Activated CD4-positive, alpha-beta memory T cell treated with anti-CD3 and anti-CD28 coated beads, Interleukin-2, amount 10 ng/mL, durations not matched to agents 7 days and 5 days (primary cell): Measurements from ENCODE around the gene TCEA2. TPM values are rescaled to one million over a fixed set of nuclear protein-coding genes. Genes with fewer than 3 reads are reported as not detected.
A peak's percentile ranks its signal among the peaks of the same experiment; 100 is the strongest.

Source experiments
- CTCF ChIA-PET: fragments of 350-600 bp; sonication (Branson Sonifier 250); formaldehyde crosslinking; loops from one replicate; lab custom pipeline; 2021; ENCODE audit warnings: antibody characterized with exemption, inconsistent platforms; lab: Charles Lee
- POLR2A ChIA-PET: fragments of 350-600 bp; sonication (Branson Sonifier 250); formaldehyde crosslinking; loops from one replicate; lab custom pipeline; 2021; ENCODE audit warnings: antibody characterized with exemption; lab: Charles Lee
- DNase-seq: peaks from one replicate; pipeline ENCODE4 v3.0.0-alpha.2; 2020
- H3K27ac Mint-ChIP-seq: one replicate; pipeline ENCODE4 v1.8.0; 2021; ENCODE audit warnings: mild to moderate bottlenecking, mixed read lengths
- H3K27me3 Mint-ChIP-seq: one replicate; pipeline ENCODE4 v1.8.0; 2021; ENCODE audit warnings: mixed read lengths
- H3K36me3 Mint-ChIP-seq: one replicate; pipeline ENCODE4 v1.8.0; 2021; ENCODE audit warnings: low read depth, mixed read lengths
- H3K4me1 Mint-ChIP-seq: one replicate; pipeline ENCODE4 v1.8.0; 2021; ENCODE audit warnings: mixed read lengths
- H3K4me3 Mint-ChIP-seq: one replicate; pipeline ENCODE4 v1.8.0; 2021; ENCODE audit warnings: mild to moderate bottlenecking, mixed read lengths
- H3K9me3 Mint-ChIP-seq: one replicate; pipeline ENCODE4 v1.8.0; 2021; ENCODE audit warnings: mixed read lengths
- total RNA-seq, 2 experiments: library from RNA; stranded (reverse); gene quantifications; one replicate each; pipeline ENCODE4 v1.2.3, GENCODE V29; 2021

Gene TCEA2
- total RNA-seq, 2 experiments from 2014 or later = 66.3 to 74.1 TPM

DNA sequence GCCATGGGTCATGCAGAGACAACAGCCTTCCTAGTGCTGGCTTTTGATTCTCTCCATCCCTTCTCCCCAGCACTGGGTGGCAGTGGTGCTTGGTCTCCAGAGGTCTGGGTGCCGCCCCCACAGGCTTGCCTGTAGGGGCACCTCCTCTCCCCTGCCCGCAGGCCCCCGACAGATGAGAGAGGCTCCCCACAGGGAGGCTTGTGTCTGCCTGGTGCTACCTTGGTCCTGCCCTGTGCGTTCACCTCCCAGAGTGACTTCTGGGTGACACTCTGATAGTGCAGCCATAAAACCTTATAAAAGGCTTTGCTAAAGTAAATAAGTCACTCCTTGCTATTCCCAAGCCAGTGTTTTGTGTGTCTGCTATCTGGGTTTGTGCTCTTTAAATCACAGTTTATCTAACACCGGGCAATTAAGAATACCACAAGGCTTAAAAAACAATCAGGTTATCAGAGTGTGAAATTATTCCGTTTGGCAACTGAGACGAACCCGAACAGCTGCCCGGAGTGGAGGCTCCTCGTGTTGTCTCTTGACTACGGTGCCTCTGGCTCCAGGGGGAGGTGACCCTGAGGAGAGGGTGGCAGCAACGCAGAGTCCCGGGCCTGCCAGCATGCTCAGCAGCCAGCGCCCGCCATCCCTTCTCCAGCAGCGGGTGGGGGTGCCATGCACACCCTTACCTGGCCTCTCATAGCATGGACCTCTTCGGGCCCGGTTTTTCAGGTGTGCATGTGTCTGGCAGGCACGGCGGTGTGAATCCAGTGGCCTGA lies 32.4 kb upstream of the TCEA2 start:
- Mint-ChIP-seq H3K27me3 (no peaks in the 10 kb centered on the region), H3K9me3 (no peaks in the 10 kb centered on the region), H3K36me3 (peaks cover 62% of the 10 kb centered on the region), H3K4me1 (peaks cover 22% of the 10 kb centered on the region), H3K4me3 (no peak overlapping the region), H3K27ac (no peak overlapping the region)
- ChIA-PET POLR2A (no interaction called here), CTCF (interaction anchor here (0.7 kb wide), 1 partner anchor 50 kb away, joined by 3 read pairs; no protein-coding TSS in a partner anchor)
- no peak for DNase-seq

DNA sequence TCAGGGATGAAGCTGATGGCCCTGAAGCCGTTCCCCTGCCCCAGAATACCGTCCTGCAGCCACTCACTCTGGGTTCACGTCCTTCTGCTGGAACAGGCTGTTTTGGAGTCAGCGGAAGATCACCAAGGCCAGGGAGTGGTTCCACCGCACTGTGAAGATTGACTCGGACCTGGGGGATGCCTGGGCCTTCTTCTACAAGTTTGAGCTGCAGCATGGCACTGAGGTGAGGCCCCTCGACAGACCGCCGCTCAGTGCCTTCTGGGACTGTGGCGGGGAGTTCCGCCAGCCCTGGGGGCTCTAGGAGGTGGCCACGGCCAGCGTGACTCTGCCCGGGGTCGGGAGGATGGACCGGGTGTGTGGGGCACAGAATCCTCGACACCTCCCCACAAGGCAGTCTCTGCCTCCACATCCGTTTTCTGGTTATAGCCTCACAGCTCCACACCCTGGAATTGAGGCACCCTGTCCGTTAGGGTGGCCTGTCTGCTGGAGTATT lies 31.1 kb upstream of the TCEA2 start:
- H3K27ac Mint-ChIP-seq = no peak overlapping the region
- POLR2A ChIA-PET = no interaction called here
- H3K27me3 Mint-ChIP-seq = no peaks in the 10 kb centered on the region
- peaks cover 55% of the 10 kb centered on the region for H3K36me3 Mint-ChIP-seq
- H3K4me1 Mint-ChIP-seq = peaks cover 34% of the 10 kb centered on the region
- no peak for DNase-seq
- CTCF ChIA-PET = interaction anchor here (0.7 kb wide), 1 partner anchor 52 kb away, joined by 3 read pairs; no protein-coding TSS in a partner anchor
- no peaks in the 10 kb centered on the region for H3K9me3 Mint-ChIP-seq
- H3K4me3 Mint-ChIP-seq = no peak overlapping the region

DNA sequence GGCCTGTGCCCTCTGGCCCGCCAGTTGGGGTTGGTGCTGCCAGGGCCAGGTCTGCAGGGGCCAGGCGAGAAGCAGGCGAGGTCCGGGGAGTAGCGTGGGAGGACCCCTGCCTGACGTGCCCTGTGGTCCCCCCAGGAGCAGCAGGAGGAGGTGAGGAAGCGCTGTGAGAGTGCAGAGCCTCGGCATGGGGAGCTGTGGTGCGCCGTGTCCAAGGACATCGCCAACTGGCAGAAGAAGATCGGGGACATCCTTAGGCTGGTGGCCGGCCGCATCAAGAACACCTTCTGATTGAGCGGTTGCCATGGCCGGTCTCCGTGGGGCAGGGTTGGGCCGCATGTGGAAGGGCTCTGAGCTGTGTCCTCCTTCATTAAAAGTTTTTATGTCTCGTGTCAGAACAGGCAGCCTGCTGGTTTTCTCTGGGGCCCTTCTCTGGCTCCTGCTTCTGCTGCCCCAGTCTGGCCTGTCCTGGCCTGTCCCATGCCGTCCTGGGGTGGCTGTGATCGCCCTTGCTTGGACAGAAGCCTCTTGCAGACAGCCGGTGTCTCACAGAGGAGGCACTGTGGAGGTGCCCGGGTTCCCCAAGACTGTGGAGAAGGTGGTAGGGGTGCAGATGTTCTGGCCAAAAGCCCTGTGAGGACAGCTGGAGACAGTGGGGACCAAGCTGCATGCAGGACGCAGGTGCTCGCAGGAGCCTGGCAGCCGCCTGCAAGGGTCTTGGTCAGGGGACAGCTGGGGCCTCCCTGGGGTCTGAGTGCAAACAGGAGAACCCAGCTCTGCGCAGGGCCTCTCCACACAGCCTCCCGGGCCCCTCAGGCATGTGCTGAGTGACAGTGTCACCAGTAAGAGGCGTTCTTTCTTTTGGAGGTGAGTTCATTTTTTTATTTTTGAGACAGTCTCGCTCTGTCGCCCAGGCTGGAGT lies 30.0 kb upstream of the TCEA2 start:
- H3K4me3 Mint-ChIP-seq = no peak overlapping the region
- ChIA-PET CTCF (interaction anchor here (1.1 kb wide), 1 partner anchor 51 kb away, joined by 4 read pairs; no protein-coding TSS in a partner anchor), POLR2A (no interaction called here)
- no peak for DNase-seq
- H3K4me1 Mint-ChIP-seq = peaks cover 45% of the 10 kb centered on the region
- peak overlapping the region; percentile 97 for H3K27ac Mint-ChIP-seq
- no peaks in the 10 kb centered on the region for H3K27me3 Mint-ChIP-seq
- peaks cover 44% of the 10 kb centered on the region for H3K36me3 Mint-ChIP-seq
- no peaks in the 10 kb centered on the region for H3K9me3 Mint-ChIP-seq

DNA sequence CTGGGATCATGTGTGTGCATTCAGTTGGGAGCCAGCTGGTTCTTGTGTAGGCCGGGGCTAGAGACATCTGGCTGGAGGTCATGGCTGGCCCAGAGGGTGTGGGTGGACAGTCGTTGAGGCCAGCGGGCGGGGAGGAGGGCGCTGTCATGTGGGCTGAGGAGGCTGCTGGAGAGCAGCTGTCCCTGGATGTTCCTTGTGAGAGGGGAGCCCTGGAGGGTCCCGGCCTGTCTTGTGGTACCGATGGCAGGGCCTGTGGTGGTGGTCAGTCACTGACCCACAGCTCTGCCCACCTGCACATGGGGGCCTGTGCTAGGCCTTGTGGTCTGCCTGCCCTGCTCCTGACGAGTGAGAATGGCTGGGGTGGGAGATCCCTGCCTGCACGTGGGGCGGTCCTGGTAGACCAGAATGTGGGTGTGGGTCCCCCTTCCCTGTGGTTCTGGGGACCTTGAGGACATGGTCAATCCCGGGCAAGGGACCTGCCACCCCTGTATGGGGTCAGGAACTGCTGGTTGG lies 29.0 kb upstream of the TCEA2 start:
- ChIA-PET CTCF (interaction anchor here (0.5 to 1.1 kb wide), 3 partner anchors 9 to 497 kb away, joined by 3 to 4 read pairs (median 3); partner anchors contain the start of gene PTK6), POLR2A (interaction anchor here (0.8 to 1.0 kb wide), 3 partner anchors 25 to 53 kb away, joined by 3 read pairs; partner anchors contain the start of gene PRPF6)
- peak overlapping the region; percentile 97 for H3K27ac Mint-ChIP-seq
- no peaks in the 10 kb centered on the region for H3K9me3 Mint-ChIP-seq
- H3K36me3 Mint-ChIP-seq = peaks cover 39% of the 10 kb centered on the region
- no peak overlapping the region for H3K4me3 Mint-ChIP-seq
- no peaks in the 10 kb centered on the region for H3K27me3 Mint-ChIP-seq
- DNase-seq = no peak
- H3K4me1 Mint-ChIP-seq = peaks cover 45% of the 10 kb centered on the region

DNA sequence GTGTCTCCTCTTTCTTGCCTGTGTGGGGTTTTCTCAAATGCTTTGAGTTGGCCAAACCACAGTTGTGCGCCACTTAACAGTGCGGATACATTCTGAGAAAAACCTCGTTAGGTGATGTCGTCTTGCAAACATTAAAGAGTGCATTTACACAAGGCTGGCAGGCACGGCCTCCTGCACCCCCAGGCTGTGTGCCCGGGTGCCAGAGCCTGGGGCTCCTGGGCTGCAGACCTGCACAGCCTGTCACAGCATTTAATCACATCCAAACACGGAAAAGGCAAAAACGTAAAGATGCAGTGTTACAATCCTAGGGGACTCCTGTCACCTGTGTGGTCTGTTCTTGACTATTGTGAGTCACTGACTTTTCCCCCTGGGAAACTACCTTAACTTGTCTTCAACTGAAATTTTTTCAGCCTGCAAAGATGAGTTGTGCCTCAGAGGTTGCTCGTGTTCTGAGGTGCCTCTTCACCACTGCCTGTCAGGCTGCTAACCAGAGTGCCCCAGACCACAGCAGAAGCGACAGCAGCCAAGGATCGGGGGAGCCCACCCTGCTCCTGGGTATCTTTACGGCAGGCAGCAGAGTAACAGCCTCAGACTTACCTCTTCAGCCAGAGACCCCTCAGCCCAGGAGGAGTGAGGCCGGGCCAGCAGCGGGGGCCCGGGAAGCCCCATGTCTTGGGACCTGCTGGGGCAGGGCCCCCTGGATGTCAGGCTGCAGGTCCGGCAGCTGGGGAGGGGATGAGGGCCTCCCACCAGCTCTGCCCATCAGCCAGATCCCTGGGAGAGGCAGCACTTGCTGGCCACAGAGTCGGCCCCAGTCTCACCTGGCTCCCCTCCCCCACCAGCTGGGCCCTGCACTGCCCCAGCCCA lies 27.7 kb upstream of the TCEA2 start:
- H3K4me3 Mint-ChIP-seq = peak overlapping the region; percentile 38
- no peaks in the 10 kb centered on the region for H3K27me3 Mint-ChIP-seq
- no peaks in the 10 kb centered on the region for H3K9me3 Mint-ChIP-seq
- peaks cover 58% of the 10 kb centered on the region for H3K4me1 Mint-ChIP-seq
- CTCF ChIA-PET = interaction anchor here (6.8 kb wide), 1 partner anchor 55 kb away, joined by 117 read pairs; the partner anchor contains the start of genes PRPF6 and SAMD10
- peak overlapping the region; percentile 97 for H3K27ac Mint-ChIP-seq
- peaks cover 27% of the 10 kb centered on the region for H3K36me3 Mint-ChIP-seq
- DNase-seq = peak; percentile 72
- POLR2A ChIA-PET = interaction anchor here (1.0 to 7.2 kb wide), 3 partner anchors 31 to 57 kb away, joined by 3 to 83 read pairs (median 4); partner anchors contain the start of genes PRPF6 and SAMD10

DNA sequence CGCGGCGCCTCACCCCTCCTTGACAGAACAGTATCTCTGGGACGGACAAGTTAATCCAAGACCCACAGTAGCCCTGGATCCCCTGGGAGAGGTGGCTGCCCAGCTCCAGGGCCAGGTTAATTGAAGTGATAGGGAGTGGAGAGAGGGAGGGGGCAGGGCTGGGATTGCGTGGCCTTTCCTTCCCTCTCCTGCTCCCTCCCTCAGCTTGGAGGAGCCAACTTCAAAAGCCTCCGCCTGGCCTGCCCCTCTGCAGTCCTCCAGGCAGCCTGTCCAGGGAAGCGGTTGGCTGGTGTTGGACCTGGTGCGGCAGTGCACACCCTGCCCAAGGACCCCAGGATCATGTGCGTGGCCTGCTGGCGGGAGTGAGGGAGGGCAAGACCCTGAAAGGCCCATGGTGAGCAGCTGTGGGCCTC lies 27.1 kb upstream of the TCEA2 start, which contains the start of gene C20orf204:
Gene C20orf204 (plus strand): TSS at position 250 of the 413 bp plus-strand sequence. CDS start 142 bp downstream, at position 392.
- Mint-ChIP-seq H3K27me3 (no peaks in the 10 kb centered on the region), H3K36me3 (peaks cover 21% of the 10 kb centered on the region), H3K4me3 (peak within 1 kb of the TSS; percentile 38), H3K27ac (peak within 1 kb of the TSS; percentile 97), H3K9me3 (no peaks in the 10 kb centered on the region), H3K4me1 (peaks cover 61% of the 10 kb centered on the region)
- CTCF ChIA-PET = interaction anchor here (6.8 kb wide), 1 partner anchor 55 kb away, joined by 117 read pairs; the partner anchor contains the start of genes PRPF6 and SAMD10
- DNase-seq = no peak
- POLR2A ChIA-PET = interaction anchor here (1.0 to 7.2 kb wide), 3 partner anchors 30 to 58 kb away, joined by 3 to 83 read pairs (median 4); partner anchors contain the start of genes PRPF6 and SAMD10

DNA sequence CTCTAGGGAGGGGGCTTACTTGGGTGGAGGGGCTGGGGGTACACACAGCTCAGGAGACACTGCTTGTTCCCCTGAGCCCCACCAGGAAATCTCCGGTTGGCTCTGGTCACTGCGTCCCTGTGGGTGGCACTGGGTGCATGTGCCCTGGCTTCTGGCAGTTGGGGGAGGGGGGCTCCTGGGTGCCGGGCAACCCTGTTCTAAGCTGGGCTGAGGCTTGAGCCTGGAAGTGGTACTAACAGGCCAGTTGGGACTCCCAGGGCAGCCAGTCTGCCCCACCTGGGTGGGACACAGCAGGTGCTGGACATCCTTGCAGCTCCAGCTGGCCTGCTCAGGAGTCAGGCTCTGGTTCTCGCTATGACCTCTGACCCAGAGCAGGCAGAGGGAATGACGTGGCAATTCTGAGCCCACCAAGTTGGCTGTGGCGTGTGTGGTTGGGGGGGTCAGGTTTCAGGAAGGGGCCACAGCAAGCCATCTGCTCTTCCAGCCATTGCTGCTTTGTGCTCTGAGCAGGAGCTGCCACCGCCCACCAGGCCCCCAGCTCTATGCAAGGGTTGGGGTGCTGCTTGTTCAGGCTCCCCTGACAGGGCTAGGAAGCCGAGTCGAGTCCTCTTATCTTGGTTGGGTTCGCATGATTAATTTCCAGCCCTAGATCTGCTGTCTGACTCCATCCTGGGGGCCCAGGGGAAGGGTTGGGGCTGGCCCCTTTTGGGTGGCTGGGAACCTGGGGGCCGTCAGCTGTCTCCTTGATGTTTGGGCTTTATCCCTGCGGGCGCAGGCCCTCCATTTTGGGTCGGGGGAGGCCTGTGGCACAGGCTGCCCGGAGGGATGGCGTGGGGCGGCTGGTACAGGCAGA lies 26.4 kb upstream of the TCEA2 start:
- H3K27me3 Mint-ChIP-seq = peaks cover 1% of the 10 kb centered on the region
- peaks cover 63% of the 10 kb centered on the region for H3K4me1 Mint-ChIP-seq
- peak overlapping the region; percentile 97 for H3K27ac Mint-ChIP-seq
- H3K4me3 Mint-ChIP-seq = no peak overlapping the region
- no peaks in the 10 kb centered on the region for H3K9me3 Mint-ChIP-seq
- ChIA-PET POLR2A (interaction anchor here (1.0 to 7.2 kb wide), 5 partner anchors 9 to 59 kb away, joined by 3 to 83 read pairs (median 3); partner anchors contain the start of genes PRPF6 and SAMD10), CTCF (interaction anchor here (3.5 to 6.8 kb wide), 2 partner anchors 56 to 62 kb away, joined by 19 to 117 read pairs; partner anchors contain the start of genes PRPF6 and SAMD10)
- H3K36me3 Mint-ChIP-seq = peaks cover 17% of the 10 kb centered on the region
- no peak for DNase-seq

DNA sequence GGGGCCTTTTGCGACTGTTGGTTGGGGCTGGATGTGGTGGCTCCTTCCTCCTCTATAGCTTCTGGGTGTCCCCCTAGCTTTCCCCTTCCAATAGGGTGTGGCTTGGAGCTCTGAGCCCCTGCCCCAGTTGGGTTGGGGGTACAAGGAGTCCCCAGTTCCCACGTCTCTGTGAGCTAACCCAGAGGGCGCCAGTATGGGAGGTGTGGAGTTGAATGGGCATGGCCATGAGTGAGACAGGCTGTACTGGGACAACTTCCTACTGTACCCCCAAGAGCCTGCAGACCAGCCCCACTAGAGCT lies 25.9 kb upstream of the TCEA2 start:
- Mint-ChIP-seq H3K4me3 (peak overlapping the region; percentile 64), H3K36me3 (peaks cover 14% of the 10 kb centered on the region), H3K27me3 (peaks cover 1% of the 10 kb centered on the region), H3K4me1 (peaks cover 69% of the 10 kb centered on the region), H3K27ac (peak overlapping the region; percentile 97), H3K9me3 (no peaks in the 10 kb centered on the region)
- ChIA-PET POLR2A (interaction anchor here (1.1 to 7.2 kb wide), 5 partner anchors 10 to 59 kb away, joined by 3 to 83 read pairs (median 4); partner anchors contain the start of genes PRPF6, SAMD10 and TCEA2), CTCF (interaction anchor here (3.5 to 6.8 kb wide), 2 partner anchors 56 to 63 kb away, joined by 19 to 117 read pairs; partner anchors contain the start of genes PRPF6 and SAMD10)
- no peak for DNase-seq

DNA sequence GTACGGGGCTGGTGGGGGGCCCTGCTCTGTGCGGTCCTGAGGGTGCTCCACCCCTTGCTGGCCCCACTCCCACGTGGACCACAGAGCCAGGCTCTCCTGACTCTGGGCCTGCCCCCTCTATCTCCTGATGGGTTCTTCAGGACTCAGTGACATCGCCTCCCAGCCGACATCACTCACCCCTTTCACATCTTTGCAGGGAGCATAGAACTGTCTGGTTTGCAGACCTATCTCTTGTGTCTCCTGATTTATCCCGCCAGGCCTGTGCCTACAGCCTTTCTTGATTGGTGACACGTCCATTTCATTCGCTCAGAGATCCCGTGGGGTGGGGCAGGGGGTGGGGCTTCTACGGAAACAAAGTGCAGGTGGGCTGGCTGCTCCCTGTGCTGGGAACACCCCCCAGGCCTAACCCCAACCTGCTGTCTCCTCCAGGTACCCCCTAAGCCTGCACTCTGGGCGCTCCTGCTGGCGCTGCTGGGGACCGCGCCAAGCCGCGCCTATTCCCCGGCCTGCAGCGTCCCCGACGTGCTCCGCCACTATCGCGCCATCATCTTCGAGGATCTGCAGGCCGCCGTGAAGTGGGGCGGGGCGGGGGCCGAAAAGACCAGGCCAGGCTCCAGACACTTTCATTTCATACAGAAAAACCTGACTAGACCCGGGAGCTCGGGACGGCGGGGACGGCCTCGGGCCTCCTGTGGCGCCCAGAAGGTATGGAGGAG lies 25.3 kb upstream of the TCEA2 start:
- peaks cover 11% of the 10 kb centered on the region for H3K36me3 Mint-ChIP-seq
- peaks cover 1% of the 10 kb centered on the region for H3K27me3 Mint-ChIP-seq
- H3K9me3 Mint-ChIP-seq = no peaks in the 10 kb centered on the region
- DNase-seq = no peak
- ChIA-PET CTCF (interaction anchor here (1.0 to 6.8 kb wide), 18 partner anchors 9 to 499 kb away, joined by 3 to 117 read pairs (median 6); partner anchors contain the start of genes ARFRP1, LKAAEAR1, OPRL1 and PRPF6), POLR2A (interaction anchor here (1.1 to 7.2 kb wide), 17 partner anchors 10 to 517 kb away, joined by 3 to 83 read pairs (median 5); partner anchors contain the start of genes LKAAEAR1, OPRL1, PPDPF and PRPF6)
- peaks cover 68% of the 10 kb centered on the region for H3K4me1 Mint-ChIP-seq
- peak overlapping the region; percentile 64 for H3K4me3 Mint-ChIP-seq
- peak overlapping the region; percentile 97 for H3K27ac Mint-ChIP-seq

DNA sequence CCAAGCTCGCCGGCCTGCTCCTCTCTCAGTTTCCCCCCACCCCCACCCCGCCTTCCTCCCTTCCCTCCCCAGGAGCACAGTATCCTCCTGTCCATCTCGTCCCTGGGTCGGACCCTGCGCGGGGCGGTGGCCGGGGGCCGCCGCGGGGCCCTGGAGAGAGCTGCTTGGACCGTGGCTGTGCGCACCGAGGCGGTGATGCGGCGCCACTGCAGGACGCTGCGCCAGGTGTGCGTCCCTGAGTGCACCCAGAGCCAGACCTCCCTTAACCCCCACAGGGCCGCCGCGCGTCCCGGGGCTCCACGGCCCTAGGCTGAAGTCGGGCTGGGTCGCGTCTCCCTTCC lies 24.8 kb upstream of the TCEA2 start:
- Mint-ChIP-seq H3K4me1 (peaks cover 68% of the 10 kb centered on the region), H3K4me3 (peak overlapping the region; percentile 68), H3K36me3 (peaks cover 11% of the 10 kb centered on the region), H3K27ac (no peak overlapping the region), H3K9me3 (no peaks in the 10 kb centered on the region), H3K27me3 (peaks cover 1% of the 10 kb centered on the region)
- POLR2A ChIA-PET = interaction anchor here (1.0 to 7.2 kb wide), 17 partner anchors 12 to 518 kb away, joined by 3 to 83 read pairs (median 5); partner anchors contain the start of genes LKAAEAR1, OPRL1, PPDPF and PRPF6
- no peak for DNase-seq
- CTCF ChIA-PET = interaction anchor here (0.8 to 6.8 kb wide), 29 partner anchors 9 to 518 kb away, joined by 3 to 117 read pairs (median 6); partner anchors contain the start of genes ARFRP1, LKAAEAR1, OPRL1 and PPDPF
